Measurements from ENCODE around the gene ANKS6. TPM values are rescaled to one million over a fixed set of nuclear protein-coding genes. Genes with fewer than 3 reads are reported as not detected.

ANKS6 gene
- total RNA-seq, 2 donors from 2014 or later = 41.7 to 55.2 TPM

GRCh38 chr9:98795970-98796363 is 388 bp downstream of the ANKS6 start:
- Histone ChIP-seq H3K27ac (ENCODE audit: low read depth, low read length) (no peak overlapping the region), H3K9me3 (ENCODE audit: control insufficient read depth, low read length) (peaks cover 11% of the 10 kb centered on the region), H3K36me3 (ENCODE audit: control insufficient read depth, insufficient read depth, low read length) (no peaks in the 10 kb centered on the region), H3K27me3 (ENCODE audit: control insufficient read depth, insufficient read depth, low read length, poor library complexity, severe bottlenecking) (peaks cover 24% of the 10 kb centered on the region), H3K4me3 (ENCODE audit: low read length) (peak overlapping the region; percentile 86), H3K9ac (ENCODE audit: extremely low read depth, low read length, poor library complexity, severe bottlenecking) (no peak overlapping the region), H3K4me1 (ENCODE audit: control insufficient read depth, insufficient read depth, low read length) (peaks cover 18% of the 10 kb centered on the region)
- H3K27ac Mint-ChIP-seq = no peak overlapping the region
- peak; percentile 72 for DNase-seq
- peaks cover 36% of the 10 kb centered on the region for H3K4me1 Mint-ChIP-seq
- WGBS, 2 experiments (ENCODE audit: insufficient coverage in 1 of 2, insufficient read length in 1 of 2) = 0% methylated on average over 12 to 48 of the region's 48 CpGs
- peaks cover 15% of the 10 kb centered on the region for H3K9me3 Mint-ChIP-seq
- H3K4me3 Mint-ChIP-seq = peak overlapping the region; percentile 61
- H3K27me3 Mint-ChIP-seq (ENCODE audit: insufficient read depth) = peaks cover 53% of the 10 kb centered on the region
- no peak for TF ChIP-seq CTCF (conservative IDR thresholded peaks at IDR 0.05)
- peaks cover 8% of the 10 kb centered on the region for H3K36me3 Mint-ChIP-seq (ENCODE audit: low read depth)

- peaks cover 18% of the 10 kb centered on the region for H3K4me1 ChIP-seq (ENCODE audit: control insufficient read depth, insufficient read depth, low read length)
- peaks cover 38% of the 10 kb centered on the region for H3K4me1 Mint-ChIP-seq
- no peak overlapping the region for H3K9ac ChIP-seq (ENCODE audit: extremely low read depth, low read length, poor library complexity, severe bottlenecking)
- peak overlapping the region; percentile 61 for H3K4me3 Mint-ChIP-seq
- H3K27me3 ChIP-seq (ENCODE audit: control insufficient read depth, insufficient read depth, low read length, poor library complexity, severe bottlenecking) = peaks cover 24% of the 10 kb centered on the region
- peaks cover under 1% of the 10 kb centered on the region for H3K36me3 ChIP-seq (ENCODE audit: control insufficient read depth, insufficient read depth, low read length)
- no peak overlapping the region for H3K27ac Mint-ChIP-seq
- no peak overlapping the region for H3K27ac ChIP-seq (ENCODE audit: low read depth, low read length)
- peaks cover 11% of the 10 kb centered on the region for H3K9me3 ChIP-seq (ENCODE audit: control insufficient read depth, low read length)
- H3K9me3 Mint-ChIP-seq = peaks cover 15% of the 10 kb centered on the region
- peaks cover 13% of the 10 kb centered on the region for H3K36me3 Mint-ChIP-seq (ENCODE audit: low read depth)
- no peak for TF ChIP-seq CTCF (conservative IDR thresholded peaks at IDR 0.05)
- DNase-seq = no peak
- peaks cover 53% of the 10 kb centered on the region for H3K27me3 Mint-ChIP-seq (ENCODE audit: insufficient read depth)
- peak overlapping the region; percentile 86 for H3K4me3 ChIP-seq (ENCODE audit: low read length)
- 54 to 64% methylated on average over 10 to 12 of the region's 12 CpGs for WGBS, 2 experiments (ENCODE audit: insufficient coverage in 1 of 2, insufficient read length in 1 of 2)
These were observed 930 bp downstream of the ANKS6 start for GRCh38 chr9:98795295-98795955.

- no peak for DNase-seq
- peaks cover 14% of the 10 kb centered on the region for H3K36me3 Mint-ChIP-seq (ENCODE audit: low read depth)
- peaks cover 51% of the 10 kb centered on the region for H3K27me3 Mint-ChIP-seq (ENCODE audit: insufficient read depth)
- peaks cover 38% of the 10 kb centered on the region for H3K4me1 Mint-ChIP-seq
- H3K27ac Mint-ChIP-seq = no peak overlapping the region
- peaks cover 7% of the 10 kb centered on the region for H3K36me3 ChIP-seq (ENCODE audit: control insufficient read depth, insufficient read depth, low read length)
- H3K4me3 Mint-ChIP-seq = peak overlapping the region; percentile 61
- no peak for TF ChIP-seq CTCF (conservative IDR thresholded peaks at IDR 0.05)
- H3K9me3 Mint-ChIP-seq = peaks cover 15% of the 10 kb centered on the region
- H3K9me3 ChIP-seq (ENCODE audit: control insufficient read depth, low read length) = peaks cover 11% of the 10 kb centered on the region
- no peak overlapping the region for H3K27ac ChIP-seq (ENCODE audit: low read depth, low read length)
- peak overlapping the region; percentile 86 for H3K4me3 ChIP-seq (ENCODE audit: low read length)
- peaks cover 18% of the 10 kb centered on the region for H3K4me1 ChIP-seq (ENCODE audit: control insufficient read depth, insufficient read depth, low read length)
- 82 to 89% methylated on average over 3 of the region's 3 CpGs for WGBS, 2 experiments (ENCODE audit: insufficient coverage in 1 of 2, insufficient read length in 1 of 2)
- H3K9ac ChIP-seq (ENCODE audit: extremely low read depth, low read length, poor library complexity, severe bottlenecking) = no peak overlapping the region
- peaks cover 24% of the 10 kb centered on the region for H3K27me3 ChIP-seq (ENCODE audit: control insufficient read depth, insufficient read depth, low read length, poor library complexity, severe bottlenecking)
These were observed 1.6 kb downstream of the ANKS6 start for GRCh38 chr9:98794802-98795201.
